ENCODE results near the gene REL.

- TF ChIP-seq CTCF (IDR thresholded peaks at IDR 0.05) (no peak), POLR2A (IDR thresholded peaks at IDR 0.05) (no peak)
These were observed 56.9 kb downstream of the REL start for GRCh38 chr2:60938301-60938700.

Data from tibial nerve (tissue), 3 donors.